ENCODE measurements around the gene DLG5. TPM values are rescaled to one million over a fixed set of nuclear protein-coding genes. Genes with fewer than 3 reads are reported as not detected.

Gene DLG5
- total RNA-seq, 1 experiment from 2014 or later = 69.7 TPM

DNA sequence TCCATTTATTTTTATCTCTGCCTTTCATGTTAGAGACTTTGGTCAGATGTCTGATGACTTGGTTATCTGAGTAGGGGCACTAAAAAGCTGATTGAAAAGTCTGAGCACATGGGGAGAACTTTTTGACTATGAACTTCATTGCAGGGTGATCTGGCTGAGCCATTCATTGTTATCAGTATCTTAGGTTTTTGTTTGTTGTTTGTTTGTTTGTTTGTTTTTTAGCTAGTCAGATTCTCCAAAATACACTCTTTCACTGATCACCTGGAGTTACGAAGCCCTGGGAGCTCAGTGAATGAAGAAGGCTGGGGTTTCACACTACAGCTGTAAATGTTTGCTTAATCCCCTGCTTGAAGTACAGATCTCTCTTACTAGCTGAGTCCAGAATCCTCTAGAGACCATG, 28.6 kb upstream of the DLG5 start:
- H3K27me3 ChIP-seq (replicated peaks; ENCODE audit: control insufficient read depth, insufficient read depth, low read length) = no peaks in the 10 kb centered on the region
- H3K36me3 ChIP-seq (ENCODE audit: control insufficient read depth, insufficient read depth, low read length) = no peaks in the 10 kb centered on the region
- ChIA-PET POLR2A (no interaction called here), CTCF (no interaction called here)
- Mint-ChIP-seq H3K4me1 (ENCODE audit: low read depth, unreplicated experiment) (no peaks in the 10 kb centered on the region), H3K27ac (ENCODE audit: unreplicated experiment) (no peak overlapping the region), H3K4me3 (ENCODE audit: unreplicated experiment) (no peak overlapping the region), H3K27me3 (ENCODE audit: insufficient read depth, unreplicated experiment) (peaks cover 2% of the 10 kb centered on the region), H3K9me3 (ENCODE audit: unreplicated experiment) (peaks cover 25% of the 10 kb centered on the region), H3K36me3 (ENCODE audit: insufficient read depth, unreplicated experiment) (no peaks in the 10 kb centered on the region)
- intact Hi-C loops (cut with micrococcal nuclease; ENCODE audit: unreplicated experiment) = no loop called here
- DNase-seq = no peak
- TF ChIP-seq, protein P1, sequence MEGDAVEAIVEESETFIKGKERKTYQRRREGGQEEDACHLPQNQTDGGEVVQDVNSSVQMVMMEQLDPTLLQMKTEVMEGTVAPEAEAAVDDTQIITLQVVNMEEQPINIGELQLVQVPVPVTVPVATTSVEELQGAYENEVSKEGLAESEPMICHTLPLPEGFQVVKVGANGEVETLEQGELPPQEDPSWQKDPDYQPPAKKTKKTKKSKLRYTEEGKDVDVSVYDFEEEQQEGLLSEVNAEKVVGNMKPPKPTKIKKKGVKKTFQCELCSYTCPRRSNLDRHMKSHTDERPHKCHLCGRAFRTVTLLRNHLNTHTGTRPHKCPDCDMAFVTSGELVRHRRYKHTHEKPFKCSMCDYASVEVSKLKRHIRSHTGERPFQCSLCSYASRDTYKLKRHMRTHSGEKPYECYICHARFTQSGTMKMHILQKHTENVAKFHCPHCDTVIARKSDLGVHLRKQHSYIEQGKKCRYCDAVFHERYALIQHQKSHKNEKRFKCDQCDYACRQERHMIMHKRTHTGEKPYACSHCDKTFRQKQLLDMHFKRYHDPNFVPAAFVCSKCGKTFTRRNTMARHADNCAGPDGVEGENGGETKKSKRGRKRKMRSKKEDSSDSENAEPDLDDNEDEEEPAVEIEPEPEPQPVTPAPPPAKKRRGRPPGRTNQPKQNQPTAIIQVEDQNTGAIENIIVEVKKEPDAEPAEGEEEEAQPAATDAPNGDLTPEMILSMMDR (IDR thresholded peaks at IDR 0.05; ENCODE audit: insufficient read depth in 1 of 2, low read depth in 1 of 2, low read length in 1 of 2, severe bottlenecking in 1 of 2, unreplicated experiment in 1 of 2) = no peak
- peaks cover 11% of the 10 kb centered on the region for H3K9me3 ChIP-seq
- no TSS peak for BruUV-seq (replicated peaks)
- H3K4me3 ChIP-seq (ENCODE audit: low read depth, low read length) = no peak overlapping the region
- no peaks in the 10 kb centered on the region for H3K4me1 ChIP-seq

- no peaks in the 10 kb centered on the region for H3K27me3 ChIP-seq (replicated peaks; ENCODE audit: control insufficient read depth, insufficient read depth, low read length)
- ChIA-PET POLR2A (no interaction called here), CTCF (no interaction called here)
- H3K4me3 Mint-ChIP-seq (ENCODE audit: unreplicated experiment) = no peak overlapping the region
- no TSS peak for BruUV-seq (replicated peaks)
- no peaks in the 10 kb centered on the region for H3K27me3 Mint-ChIP-seq (ENCODE audit: insufficient read depth, unreplicated experiment)
- H3K9me3 ChIP-seq = peaks cover 11% of the 10 kb centered on the region
- TF ChIP-seq, protein P1 (IDR thresholded peaks at IDR 0.05; ENCODE audit: insufficient read depth in 1 of 2, low read depth in 1 of 2, low read length in 1 of 2, severe bottlenecking in 1 of 2, unreplicated experiment in 1 of 2) = no peak
- DNase-seq = no peak
- peaks cover 37% of the 10 kb centered on the region for H3K9me3 Mint-ChIP-seq (ENCODE audit: unreplicated experiment)
- intact Hi-C loops (cut with micrococcal nuclease; ENCODE audit: unreplicated experiment) = no loop called here
- H3K4me1 Mint-ChIP-seq (ENCODE audit: low read depth, unreplicated experiment) = no peaks in the 10 kb centered on the region
- H3K36me3 ChIP-seq (ENCODE audit: control insufficient read depth, insufficient read depth, low read length) = no peaks in the 10 kb centered on the region
- H3K27ac Mint-ChIP-seq (ENCODE audit: unreplicated experiment) = no peak overlapping the region
- H3K4me3 ChIP-seq (ENCODE audit: low read depth, low read length) = no peak overlapping the region
- H3K4me1 ChIP-seq = 0 out of 2 replicates have a peak, but pooled peaks cover 5% of the 10 kb centered on the region
- H3K36me3 Mint-ChIP-seq (ENCODE audit: insufficient read depth, unreplicated experiment) = no peaks in the 10 kb centered on the region
Measured at GRCh38 chr10:77949167-77949566, 22.6 kb upstream of the DLG5 start.

GRCh38 chr10:77946084-77946483, 19.5 kb upstream of the DLG5 start:
- no peaks in the 10 kb centered on the region for H3K27me3 ChIP-seq (replicated peaks; ENCODE audit: control insufficient read depth, insufficient read depth, low read length)
- no peaks in the 10 kb centered on the region for H3K36me3 ChIP-seq (ENCODE audit: control insufficient read depth, insufficient read depth, low read length)
- H3K4me1 ChIP-seq = peaks cover 10% of the 10 kb centered on the region; the same call in 1 of the 2 replicates
- TF ChIP-seq, protein P1 (IDR thresholded peaks at IDR 0.05; ENCODE audit: insufficient read depth in 1 of 2, low read depth in 1 of 2, low read length in 1 of 2, severe bottlenecking in 1 of 2, unreplicated experiment in 1 of 2) = no peak
- POLR2A ChIA-PET = no interaction called here
- intact Hi-C loops (cut with micrococcal nuclease; ENCODE audit: unreplicated experiment) = no loop called here
- Mint-ChIP-seq H3K36me3 (ENCODE audit: insufficient read depth, unreplicated experiment) (no peaks in the 10 kb centered on the region), H3K27ac (ENCODE audit: unreplicated experiment) (no peak overlapping the region), H3K4me1 (ENCODE audit: low read depth, unreplicated experiment) (peaks cover 9% of the 10 kb centered on the region), H3K9me3 (ENCODE audit: unreplicated experiment) (peaks cover 21% of the 10 kb centered on the region), H3K4me3 (ENCODE audit: unreplicated experiment) (no peak overlapping the region), H3K27me3 (ENCODE audit: insufficient read depth, unreplicated experiment) (no peaks in the 10 kb centered on the region)
- H3K9me3 ChIP-seq = peaks cover 2% of the 10 kb centered on the region
- CTCF ChIA-PET = no interaction called here
- no TSS peak for BruUV-seq (replicated peaks)
- no peak overlapping the region for H3K4me3 ChIP-seq (ENCODE audit: low read depth, low read length)
- no peak for DNase-seq

All from Caco-2 (cell line).